SU-DHL-6 (cell line): Measurements from ENCODE around the gene MARK1.

ENCODE experiments used
- H2AFZ ChIP-seq: fragments of 200-600 bp; sonication (generic); 2 replicates; pipeline ENCODE4 v1.6.1; 2014; ENCODE audit warnings: low read depth, mild to moderate bottlenecking, moderate library complexity, mixed read lengths, antibody characterized with exemption, low read length; ENCODE audit not compliant: severe bottlenecking
- H3F3A ChIP-seq: fragments of 200-600 bp; shearing (Covaris generic); 2 replicates; pipeline ENCODE4 v1.6.0; 2016; ENCODE audit warnings: antibody characterized with exemption, mild to moderate bottlenecking; ENCODE audit not compliant: insufficient read depth
- H3K27ac ChIP-seq: fragments of 200-600 bp; sonication (generic); 2 replicates; pipeline ENCODE4 v1.5.1; 2016; ENCODE audit warnings: low read depth, mild to moderate bottlenecking, low read length, moderate library complexity, mixed read lengths
- H3K27me3 ChIP-seq: fragments of 200-600 bp; sonication (generic), shearing (Covaris generic); 2 replicates; pipeline ENCODE4 v1.6.0; 2014; ENCODE audit warnings: mild to moderate bottlenecking, low read length
- H3K36me3 ChIP-seq: fragments of 200-600 bp; sonication (generic); 2 replicates; pipeline ENCODE4 v1.6.1; 2014; ENCODE audit warnings: mild to moderate bottlenecking, low read length, mixed read lengths
- H3K4me2 ChIP-seq: fragments of 300-600, 200-600 bp; shearing (Covaris generic), sonication (generic); 2 replicates; pipeline ENCODE4 v1.6.0; 2014; ENCODE audit warnings: low read length, low read depth, mild to moderate bottlenecking; ENCODE audit not compliant: poor library complexity, severe bottlenecking
- H3K4me3 ChIP-seq: fragments of 200-600 bp; sonication (generic); 2 replicates; pipeline ENCODE4 v1.5.1; 2014; ENCODE audit warnings: antibody characterized with exemption, low read length, mild to moderate bottlenecking, mixed read lengths; ENCODE audit not compliant: insufficient read depth, poor library complexity, severe bottlenecking
- H3K79me2 ChIP-seq: fragments of 200-600 bp; sonication (generic); 2 replicates; pipeline ENCODE4 v1.6.1; 2014; ENCODE audit warnings: mild to moderate bottlenecking, low read length, moderate library complexity; ENCODE audit not compliant: insufficient read depth
- H3K9ac ChIP-seq: fragments of 200-600 bp; sonication (generic); 2 replicates; pipeline ENCODE4 v1.7.0; 2014; ENCODE audit warnings: mild to moderate bottlenecking, low read length
- H3K9me2 ChIP-seq: fragments of 200-600 bp; sonication (generic); replicated peaks from 2 replicates; pipeline ENCODE4 v1.6.1; 2014; ENCODE audit warnings: low read length; ENCODE audit not compliant: insufficient read depth
- H3K9me3 ChIP-seq: fragments of 200-600 bp; sonication (generic); 2 replicates; pipeline ENCODE4 v1.6.1; 2014; ENCODE audit warnings: low read length, mixed read lengths; ENCODE audit not compliant: insufficient read depth
- H4K20me1 ChIP-seq: fragments of 200-600 bp; sonication (generic); 2 replicates; pipeline ENCODE4 v1.6.1; 2014; ENCODE audit warnings: low read depth, mild to moderate bottlenecking, antibody characterized with exemption, low read length, moderate library complexity, mixed read lengths
- EZH2phosphoT487 ChIP-seq: fragments of 200-600 bp; sonication (generic), shearing (Covaris generic); conservative IDR thresholded peaks from 2 replicates; pipeline ENCODE4 v1.6.1; 2018; ENCODE audit warnings: mild to moderate bottlenecking, antibody characterized with exemption, low read length, moderate library complexity, mixed read lengths
- TF ChIP-seq, protein P1 (sequence below): fragments of 200-600 bp; sonication (generic); IDR thresholded peaks from one replicate; pipeline ENCODE4 v1.5.1; 2017; ENCODE audit warnings: antibody characterized with exemption, mild to moderate bottlenecking, low read length, moderate library complexity; ENCODE audit not compliant: insufficient read depth, poor library complexity, severe bottlenecking

MARK1 gene

DNA sequence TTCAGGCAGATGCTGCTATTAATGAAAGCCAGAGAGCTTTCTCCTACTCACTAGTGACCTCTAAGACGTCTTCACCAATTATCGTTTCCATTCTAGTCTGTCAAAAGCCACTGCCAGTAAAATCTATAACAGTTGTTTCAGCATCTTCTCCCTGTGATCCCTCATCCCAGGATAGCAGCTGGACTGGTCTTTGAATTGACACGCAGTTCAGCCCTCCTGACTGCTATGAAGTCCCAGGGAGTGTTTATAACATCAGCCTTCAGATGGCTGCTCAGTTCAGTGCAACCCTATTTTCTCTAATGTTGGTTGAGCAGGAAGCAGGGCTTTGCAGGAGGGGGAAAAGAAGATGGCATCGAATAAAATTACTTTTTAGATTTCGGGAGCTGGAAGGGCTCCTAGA, 23.6 kb upstream of the MARK1 start:
- H3K27me3 ChIP-seq, result no peaks in the 10 kb centered on the region
- H4K20me1 ChIP-seq, result no peaks in the 10 kb centered on the region
- no peaks in the 10 kb centered on the region for H3K79me2 ChIP-seq
- no peak overlapping the region for H2AFZ ChIP-seq
- H3F3A ChIP-seq, result no peaks in the 10 kb centered on the region
- H3K9ac ChIP-seq, result no peak overlapping the region
- no peaks in the 10 kb centered on the region for H3K9me3 ChIP-seq
- no peak overlapping the region for H3K27ac ChIP-seq
- no peaks in the 10 kb centered on the region for H3K9me2 ChIP-seq
- TF ChIP-seq EZH2phosphoT487, result no peak
- TF ChIP-seq, protein P1, sequence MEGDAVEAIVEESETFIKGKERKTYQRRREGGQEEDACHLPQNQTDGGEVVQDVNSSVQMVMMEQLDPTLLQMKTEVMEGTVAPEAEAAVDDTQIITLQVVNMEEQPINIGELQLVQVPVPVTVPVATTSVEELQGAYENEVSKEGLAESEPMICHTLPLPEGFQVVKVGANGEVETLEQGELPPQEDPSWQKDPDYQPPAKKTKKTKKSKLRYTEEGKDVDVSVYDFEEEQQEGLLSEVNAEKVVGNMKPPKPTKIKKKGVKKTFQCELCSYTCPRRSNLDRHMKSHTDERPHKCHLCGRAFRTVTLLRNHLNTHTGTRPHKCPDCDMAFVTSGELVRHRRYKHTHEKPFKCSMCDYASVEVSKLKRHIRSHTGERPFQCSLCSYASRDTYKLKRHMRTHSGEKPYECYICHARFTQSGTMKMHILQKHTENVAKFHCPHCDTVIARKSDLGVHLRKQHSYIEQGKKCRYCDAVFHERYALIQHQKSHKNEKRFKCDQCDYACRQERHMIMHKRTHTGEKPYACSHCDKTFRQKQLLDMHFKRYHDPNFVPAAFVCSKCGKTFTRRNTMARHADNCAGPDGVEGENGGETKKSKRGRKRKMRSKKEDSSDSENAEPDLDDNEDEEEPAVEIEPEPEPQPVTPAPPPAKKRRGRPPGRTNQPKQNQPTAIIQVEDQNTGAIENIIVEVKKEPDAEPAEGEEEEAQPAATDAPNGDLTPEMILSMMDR, result no peak
- no peak overlapping the region for H3K4me2 ChIP-seq
- no peaks in the 10 kb centered on the region for H3K36me3 ChIP-seq
- H3K4me3 ChIP-seq, result no peak overlapping the region

DNA sequence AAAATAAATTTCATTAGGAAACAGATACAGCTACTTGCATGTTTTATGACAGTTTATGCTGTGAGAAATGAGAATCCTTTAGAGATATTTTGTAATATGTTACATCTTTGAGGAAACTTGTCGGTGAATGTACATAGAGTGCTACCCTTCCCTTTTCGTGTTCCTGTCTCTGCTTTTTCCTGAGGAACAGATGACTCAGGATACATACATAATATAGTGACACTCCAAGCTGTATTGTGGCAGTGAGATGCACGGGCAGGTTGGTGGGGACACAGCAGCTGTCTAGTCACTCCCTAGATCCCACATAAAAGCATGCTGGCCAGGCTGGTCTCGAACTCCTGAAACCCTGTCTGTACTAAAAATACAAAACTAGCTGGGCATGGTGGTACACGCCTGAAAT, 20.9 kb upstream of the MARK1 start:
- no peaks in the 10 kb centered on the region for H4K20me1 ChIP-seq
- H3K9ac ChIP-seq, result no peak overlapping the region
- no peaks in the 10 kb centered on the region for H3F3A ChIP-seq
- no peak overlapping the region for H3K27ac ChIP-seq
- no peaks in the 10 kb centered on the region for H3K27me3 ChIP-seq
- H3K36me3 ChIP-seq, result no peaks in the 10 kb centered on the region
- H2AFZ ChIP-seq, result no peak overlapping the region
- H3K9me2 ChIP-seq, result no peaks in the 10 kb centered on the region
- TF ChIP-seq, protein P1, result no peak
- no peak for TF ChIP-seq EZH2phosphoT487
- H3K9me3 ChIP-seq, result no peaks in the 10 kb centered on the region
- H3K4me2 ChIP-seq, result no peak overlapping the region
- no peak overlapping the region for H3K4me3 ChIP-seq
- H3K79me2 ChIP-seq, result no peaks in the 10 kb centered on the region

GRCh38 chr1:220511179-220511578, 16.8 kb upstream of the MARK1 start:
- no peaks in the 10 kb centered on the region for H3K79me2 ChIP-seq
- no peaks in the 10 kb centered on the region for H3K9me3 ChIP-seq
- no peak overlapping the region for H3K4me2 ChIP-seq
- no peak overlapping the region for H3K4me3 ChIP-seq
- H4K20me1 ChIP-seq, result no peaks in the 10 kb centered on the region
- TF ChIP-seq EZH2phosphoT487, result no peak
- TF ChIP-seq, protein P1, result no peak
- H3F3A ChIP-seq, result no peaks in the 10 kb centered on the region
- H3K9ac ChIP-seq, result no peak overlapping the region
- H2AFZ ChIP-seq, result no peak overlapping the region
- no peaks in the 10 kb centered on the region for H3K27me3 ChIP-seq
- H3K9me2 ChIP-seq, result no peaks in the 10 kb centered on the region
- H3K27ac ChIP-seq, result no peak overlapping the region
- no peaks in the 10 kb centered on the region for H3K36me3 ChIP-seq

GRCh38 chr1:220511785-220512184, 16.2 kb upstream of the MARK1 start:
- TF ChIP-seq, protein P1, result no peak
- no peak for TF ChIP-seq EZH2phosphoT487
- no peak overlapping the region for H3K27ac ChIP-seq
- H3K9me3 ChIP-seq, result no peaks in the 10 kb centered on the region
- no peaks in the 10 kb centered on the region for H3F3A ChIP-seq
- no peaks in the 10 kb centered on the region for H4K20me1 ChIP-seq
- H3K36me3 ChIP-seq, result no peaks in the 10 kb centered on the region
- no peaks in the 10 kb centered on the region for H3K9me2 ChIP-seq
- no peaks in the 10 kb centered on the region for H3K27me3 ChIP-seq
- H3K79me2 ChIP-seq, result no peaks in the 10 kb centered on the region
- H3K9ac ChIP-seq, result no peak overlapping the region
- no peak overlapping the region for H3K4me2 ChIP-seq
- no peak overlapping the region for H2AFZ ChIP-seq
- H3K4me3 ChIP-seq, result no peak overlapping the region
